AG08395 (cell line): ENCODE measurements around the gene PHRF1.
"Not testable (repeated sequence)": the region's sequence is repeated elsewhere in the genome, so short reads cannot be mapped to it uniquely, and the experiment has no call there.

Experiments
- DNase-seq: peaks from one replicate; pipeline ENCODE4 v3.0.0; 2012; ENCODE audit warnings: mixed read lengths, low spot score

The PHRF1 gene

DNA sequence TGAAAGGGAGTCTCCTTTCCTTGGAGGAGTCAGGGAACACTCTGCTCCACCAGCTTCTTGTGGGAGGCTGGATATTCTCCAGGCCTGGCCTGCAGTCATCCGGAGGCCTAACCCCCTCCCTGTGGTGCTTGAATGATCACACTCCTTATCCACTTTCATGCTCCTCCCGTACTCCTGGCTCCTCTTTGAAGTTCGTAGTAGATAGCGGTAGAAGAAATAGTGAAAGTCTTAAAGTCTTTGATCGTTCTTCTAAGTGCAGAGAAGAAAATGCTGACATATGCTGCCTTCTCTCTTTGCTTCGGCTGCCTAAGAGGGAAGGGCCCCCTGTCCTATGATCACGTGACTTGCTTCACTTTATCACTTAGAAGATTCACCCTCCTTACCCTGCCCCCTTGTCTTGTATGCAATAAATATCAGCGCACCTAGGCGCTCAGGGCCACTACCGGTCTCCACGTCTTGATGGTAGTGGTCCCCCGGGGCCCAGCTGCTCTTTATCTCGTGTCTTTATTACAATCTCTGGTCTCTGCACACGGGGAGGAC, 2.2 kb upstream of the PHRF1 start:
- not testable (repeated sequence) for DNase-seq

DNA sequence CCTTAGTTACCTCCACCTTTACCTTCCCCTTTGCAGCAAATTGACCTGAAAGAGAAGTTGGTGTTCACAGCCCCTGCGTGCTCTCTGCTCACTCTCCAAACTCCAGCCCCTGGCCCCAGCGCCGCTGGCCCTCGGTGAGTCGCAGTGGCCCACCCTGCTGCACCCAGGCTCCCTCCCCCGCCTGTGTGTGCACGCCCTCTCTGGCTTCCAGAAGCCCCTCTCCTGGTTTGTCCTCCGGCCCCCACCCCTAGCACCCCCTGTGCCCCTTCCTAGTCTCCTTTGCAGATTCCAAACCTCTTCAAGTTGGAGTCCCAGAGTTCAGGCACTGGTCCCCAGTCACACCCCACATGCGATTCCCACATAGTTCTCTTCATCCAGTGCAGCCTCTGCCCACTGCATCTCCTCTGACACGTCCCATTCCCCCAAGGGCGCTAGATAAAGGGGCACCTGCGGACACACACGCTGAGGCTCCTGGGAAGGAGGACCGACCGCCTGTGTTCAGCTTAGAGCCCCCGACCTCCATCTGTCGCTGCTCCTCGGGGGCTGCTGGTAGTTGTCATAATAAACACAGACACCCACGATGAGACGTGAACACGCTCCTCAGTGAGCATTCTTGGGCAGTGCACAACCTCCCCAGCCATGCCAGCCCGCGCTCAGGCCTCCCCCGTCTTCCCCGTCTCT, 1.5 kb upstream of the PHRF1 start:
- no peak for DNase-seq

DNA sequence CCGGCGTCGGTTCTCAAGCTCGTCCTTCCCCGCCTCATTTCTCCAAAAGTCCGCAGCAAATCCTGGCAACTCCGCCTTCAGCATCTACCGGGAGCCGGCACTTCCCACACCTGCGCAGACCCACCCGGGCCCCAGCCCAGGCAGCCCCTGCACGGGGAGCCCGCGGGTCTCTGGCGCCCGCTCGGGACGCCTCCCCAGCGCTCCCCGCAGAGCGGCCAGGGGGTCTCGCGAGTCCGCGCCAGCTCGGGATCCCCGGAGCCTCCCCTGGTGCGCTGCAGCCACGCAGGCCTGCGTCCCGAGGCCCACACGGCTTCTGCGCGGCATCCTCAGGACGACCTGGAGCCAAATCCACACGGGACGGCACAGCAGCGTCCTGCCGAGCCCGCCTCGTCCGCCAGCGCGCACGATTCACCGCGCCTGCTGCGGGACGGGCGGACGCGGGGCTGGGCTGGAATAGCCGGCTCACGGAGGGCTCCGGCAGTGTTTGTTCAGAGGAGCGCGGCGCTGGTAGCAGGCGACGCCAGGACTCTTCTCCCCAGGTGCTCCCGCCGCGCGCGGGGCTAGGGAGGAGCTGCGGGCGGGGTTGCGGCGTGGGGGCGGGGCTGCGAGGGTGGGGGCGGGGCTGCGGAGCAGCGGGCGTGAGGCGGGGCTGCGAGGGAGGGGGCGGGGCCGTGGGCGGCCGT, 816 bp upstream of the PHRF1 start:
- DNase-seq = peak; percentile 43

DNA sequence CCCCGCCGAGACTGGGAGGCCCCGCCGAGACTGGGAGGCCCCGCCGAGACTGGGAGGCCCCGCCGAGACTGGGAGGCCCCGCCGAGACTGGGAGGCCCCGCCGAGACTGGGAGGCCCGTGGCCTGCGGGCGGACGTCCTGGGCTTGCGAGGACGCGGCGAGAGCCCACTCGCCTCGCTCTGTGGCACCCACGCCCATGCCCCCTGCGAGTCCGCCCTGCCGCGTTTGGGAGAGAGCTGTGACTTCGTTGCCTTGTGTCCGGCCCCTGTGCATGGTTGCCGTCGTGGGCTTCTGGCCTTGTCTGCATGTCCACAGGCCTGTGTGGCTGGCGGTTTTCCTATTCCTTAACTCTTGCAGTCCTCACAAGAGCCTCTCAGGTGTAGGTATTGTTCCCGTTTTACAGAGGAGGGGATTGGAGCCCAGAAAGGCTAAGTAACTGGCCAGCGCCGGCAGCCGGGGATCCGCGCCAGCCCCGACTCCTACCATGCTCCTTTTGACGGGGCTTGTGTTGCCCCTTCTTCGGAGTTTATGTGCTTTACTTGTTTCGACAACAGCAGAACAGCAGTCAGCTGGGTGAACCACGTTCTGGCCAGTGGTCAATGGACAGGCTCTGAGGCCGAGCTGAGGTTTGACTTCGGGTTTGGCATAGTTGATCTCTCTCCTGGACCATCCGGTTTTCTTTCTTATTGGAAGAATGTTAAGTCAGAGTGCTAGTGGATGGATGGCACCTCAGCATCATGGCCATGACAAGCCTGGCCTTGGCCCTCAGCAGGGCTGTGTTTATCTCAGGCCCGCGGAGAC, 741 bp downstream of the PHRF1 start:
- DNase-seq = no peak

DNA sequence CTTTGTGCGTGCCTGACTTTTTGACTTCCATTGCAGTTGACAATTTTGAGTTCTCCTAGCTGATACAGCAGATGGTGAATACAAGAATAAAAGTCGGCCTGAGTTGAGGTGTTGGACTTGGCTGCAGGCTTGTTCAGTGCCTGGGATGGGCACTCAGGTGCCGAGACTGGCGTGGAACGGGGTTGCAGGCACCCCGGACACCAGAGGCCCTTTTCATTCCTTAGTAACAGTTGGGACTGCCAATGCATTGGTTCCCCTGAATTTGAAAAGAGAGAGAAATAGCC, 1.3 kb downstream of the PHRF1 start:
- DNase-seq = no peak

DNA sequence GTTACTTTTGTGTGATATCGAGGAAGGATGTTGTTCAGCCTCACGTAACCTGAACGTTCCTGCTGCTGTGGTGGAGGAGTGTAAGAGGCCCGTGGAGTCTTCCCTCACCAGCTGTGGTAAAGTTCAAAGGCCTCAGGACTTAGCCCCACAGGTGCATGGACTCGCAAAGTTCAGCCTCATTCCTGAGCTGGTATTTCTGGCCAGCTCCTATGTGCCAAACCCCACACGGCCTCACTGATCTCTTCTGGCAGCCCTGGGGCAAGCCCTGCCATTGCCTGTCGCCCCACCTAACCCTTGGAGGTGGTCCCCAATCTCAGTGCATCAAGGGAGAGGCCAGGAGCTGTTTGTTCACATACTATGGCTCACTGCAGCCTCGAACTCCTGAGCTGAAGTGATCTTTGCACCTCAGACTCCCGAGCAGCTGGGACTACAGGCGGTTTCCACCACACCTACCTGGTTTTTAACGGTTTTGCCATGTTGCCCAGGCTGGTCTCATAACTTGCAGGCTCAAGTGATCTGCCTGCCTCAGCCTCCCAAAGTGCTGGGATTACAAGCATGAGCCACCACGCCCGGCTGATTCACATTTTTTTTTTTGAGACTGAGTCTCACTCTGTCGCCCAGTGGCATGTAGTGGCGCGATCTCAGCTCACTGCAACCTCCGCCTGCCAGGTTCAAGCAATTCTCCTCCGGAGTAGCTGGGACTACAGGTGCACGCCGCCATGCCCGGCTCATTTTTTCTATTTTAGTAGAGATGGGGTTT, 2.2 kb downstream of the PHRF1 start:
- DNase-seq = no peak

DNA sequence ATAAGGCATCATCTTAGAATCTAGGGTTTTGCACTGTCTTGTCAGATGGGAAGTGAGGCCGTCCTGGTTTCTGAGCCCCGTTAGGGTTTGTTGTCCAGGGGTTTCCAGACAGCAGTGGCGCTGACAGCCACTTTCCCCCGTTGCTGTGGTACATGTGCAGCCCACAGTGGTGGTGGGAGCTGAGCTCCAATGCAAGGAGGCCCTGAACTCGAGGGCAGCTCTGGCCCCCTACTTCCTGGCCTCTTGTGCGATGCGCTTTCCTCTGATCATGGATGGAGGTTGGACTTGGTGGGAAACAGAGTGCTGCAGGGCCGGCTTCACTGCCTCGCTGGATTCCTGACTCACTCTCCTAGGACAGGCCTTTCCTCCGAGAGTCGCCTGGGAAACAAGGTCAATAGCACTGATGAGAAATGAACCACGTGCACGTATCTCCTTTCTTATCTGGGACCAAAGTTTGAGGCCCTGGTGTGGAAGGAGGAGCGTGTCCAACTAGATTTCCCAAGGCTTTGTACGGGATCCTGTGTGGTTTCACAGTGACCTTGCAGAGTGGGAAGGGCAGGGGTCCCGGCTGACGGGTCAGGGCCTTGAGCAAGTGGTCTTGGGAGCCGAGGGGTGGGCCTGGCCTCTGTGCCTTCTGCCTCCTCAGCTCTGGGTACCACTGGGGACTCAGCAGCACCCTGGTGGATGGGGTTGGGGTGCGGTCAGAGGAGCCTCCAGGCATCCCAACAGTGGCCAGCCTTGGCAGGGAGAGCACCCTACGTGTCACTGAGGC, 3.7 kb downstream of the PHRF1 start:
- no peak for DNase-seq

DNA sequence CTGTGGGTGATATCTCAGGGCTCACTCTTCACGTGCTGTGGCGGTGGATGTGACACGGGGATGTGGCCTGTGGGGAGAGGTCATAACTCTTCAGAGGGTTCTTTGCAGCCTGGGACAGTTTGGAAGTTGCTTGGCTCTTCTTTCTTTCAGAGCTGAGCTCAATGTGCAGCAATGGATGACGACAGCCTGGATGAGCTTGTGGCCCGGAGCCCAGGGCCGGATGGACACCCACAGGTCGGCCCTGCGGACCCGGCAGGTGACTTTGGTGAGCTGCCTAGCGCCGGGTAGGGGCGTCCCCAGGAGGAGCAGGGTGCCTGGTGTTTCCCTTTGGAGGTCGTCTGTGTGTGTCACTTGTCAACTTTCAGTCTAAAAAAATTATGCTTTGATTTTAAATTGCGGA, 5.1 kb downstream of the PHRF1 start:
- no peak for DNase-seq

DNA sequence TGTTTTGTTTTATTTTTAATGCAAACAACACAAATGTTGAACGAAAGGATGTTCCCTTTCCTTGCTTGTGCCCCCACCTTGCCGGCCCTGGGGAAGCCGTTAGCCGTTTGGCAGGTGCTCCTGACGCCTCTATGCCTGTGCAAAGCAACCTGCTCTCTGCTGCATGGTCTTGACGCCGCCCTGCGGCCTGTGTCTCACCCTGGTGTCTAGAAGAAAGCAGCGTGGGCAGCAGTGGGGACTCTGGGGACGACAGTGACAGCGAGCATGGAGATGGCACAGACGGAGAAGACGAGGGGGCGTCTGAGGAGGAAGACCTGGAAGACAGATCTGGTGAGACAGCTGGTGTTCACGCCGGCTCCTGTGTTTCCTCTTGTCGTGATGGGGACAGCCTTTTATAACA, 5.5 kb downstream of the PHRF1 start:
- DNase-seq = no peak

DNA sequence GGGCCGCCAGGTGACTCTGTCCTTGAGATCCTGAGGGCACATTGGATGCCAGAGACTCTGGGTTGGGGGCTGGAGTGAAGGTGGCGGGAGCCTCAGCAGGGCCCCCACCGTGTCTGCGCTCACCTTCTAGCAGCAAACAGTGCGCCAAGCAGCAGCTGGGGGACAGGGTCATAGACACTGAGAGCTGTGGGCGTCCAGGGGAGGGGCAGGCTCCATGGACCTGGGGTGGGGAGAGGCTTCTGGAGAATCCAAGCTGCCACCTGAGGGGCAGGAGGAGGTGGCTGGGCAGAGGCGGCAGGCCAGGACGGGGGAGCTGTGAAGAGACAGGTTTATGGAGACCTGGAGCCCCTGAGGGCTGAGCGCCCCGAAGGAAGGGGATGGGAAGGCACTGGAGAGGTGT, 8.0 kb downstream of the PHRF1 start:
- DNase-seq = no peak

DNA sequence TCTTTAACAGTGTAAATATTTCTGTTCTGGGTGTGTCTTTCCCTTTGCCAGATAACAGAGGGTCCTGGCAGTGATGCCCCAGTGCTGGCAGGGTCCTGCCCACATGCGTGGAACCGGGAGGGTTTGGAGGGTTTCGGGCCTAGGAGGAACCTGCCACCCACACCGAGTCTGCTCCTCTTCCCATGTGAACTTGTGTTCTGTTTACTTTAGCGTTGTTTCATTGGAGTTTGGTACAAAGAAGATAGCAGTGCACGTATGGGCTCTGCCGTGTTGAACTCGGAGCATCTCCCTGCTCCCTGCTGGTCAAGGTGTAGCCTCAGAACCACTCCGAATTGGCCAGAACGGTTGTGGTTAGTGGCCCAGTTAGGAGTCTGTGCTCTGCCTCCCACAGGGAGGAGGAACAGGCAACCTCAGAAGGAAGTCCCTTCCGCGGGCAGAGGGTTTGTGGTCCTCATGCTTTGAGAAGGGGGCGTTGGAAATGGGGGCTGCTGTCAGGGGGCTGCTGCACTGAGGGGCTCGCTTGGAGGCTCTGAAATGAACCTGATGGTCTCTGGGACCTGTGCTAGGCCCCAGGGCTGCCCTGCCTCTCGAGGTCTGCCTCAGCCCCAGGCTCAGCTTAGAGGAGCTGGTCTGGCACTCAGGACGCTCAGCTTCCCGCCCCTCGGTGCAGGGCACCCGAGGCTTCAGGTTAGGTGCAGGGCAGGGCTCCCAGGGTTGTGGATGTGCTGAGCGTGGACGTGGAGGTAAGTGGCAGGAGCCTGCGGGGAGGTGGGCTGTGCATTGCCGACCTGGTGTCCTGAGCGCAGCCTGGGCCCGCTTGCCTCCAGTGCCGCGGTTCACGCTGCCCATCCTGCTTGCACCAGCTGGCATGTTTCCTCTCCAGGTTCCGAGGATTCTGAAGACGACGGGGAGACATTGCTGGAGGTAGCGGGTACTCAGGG, 10.4 kb downstream of the PHRF1 start:
- DNase-seq = no peak

DNA sequence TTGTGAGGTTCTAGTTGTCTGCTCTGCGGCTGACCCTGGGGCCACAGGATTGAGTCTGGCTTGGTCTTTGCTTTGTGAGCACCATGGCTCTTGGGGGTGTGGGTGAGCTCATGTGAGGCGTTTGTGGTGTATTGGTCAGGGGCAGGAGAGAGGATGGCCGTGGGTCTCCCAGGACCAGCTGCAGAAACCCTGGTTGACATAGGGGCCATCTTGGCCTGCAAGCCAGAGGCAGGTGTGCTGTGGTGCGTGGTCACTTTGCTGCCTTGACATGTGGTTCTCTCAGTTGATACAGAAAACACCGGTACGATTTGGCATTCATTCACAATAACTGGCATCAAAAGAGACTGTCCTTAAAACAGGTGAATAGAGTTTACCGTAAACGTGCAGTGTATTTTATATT, 11.3 kb downstream of the PHRF1 start:
- DNase-seq = no peak

DNA sequence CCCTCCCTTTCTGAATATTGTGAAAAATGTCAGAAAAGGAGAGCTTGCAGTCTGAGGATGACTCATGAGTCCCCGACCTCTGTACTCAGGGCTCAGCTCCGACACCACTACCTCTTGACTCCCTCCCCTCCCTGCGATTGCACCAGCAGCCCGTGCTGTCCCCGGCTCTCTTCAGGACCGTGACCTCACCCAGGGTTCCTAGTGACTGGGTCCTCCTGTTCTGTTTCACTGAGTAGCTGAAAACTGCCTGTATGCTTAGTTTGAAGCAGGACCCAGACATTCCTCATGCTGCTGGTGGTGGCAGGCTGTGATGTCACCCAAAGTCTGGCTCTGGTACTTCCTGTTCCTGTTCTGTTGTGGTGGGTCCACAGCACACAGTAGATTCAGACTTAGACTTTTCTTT, 11.7 kb downstream of the PHRF1 start:
- no peak for DNase-seq

DNA sequence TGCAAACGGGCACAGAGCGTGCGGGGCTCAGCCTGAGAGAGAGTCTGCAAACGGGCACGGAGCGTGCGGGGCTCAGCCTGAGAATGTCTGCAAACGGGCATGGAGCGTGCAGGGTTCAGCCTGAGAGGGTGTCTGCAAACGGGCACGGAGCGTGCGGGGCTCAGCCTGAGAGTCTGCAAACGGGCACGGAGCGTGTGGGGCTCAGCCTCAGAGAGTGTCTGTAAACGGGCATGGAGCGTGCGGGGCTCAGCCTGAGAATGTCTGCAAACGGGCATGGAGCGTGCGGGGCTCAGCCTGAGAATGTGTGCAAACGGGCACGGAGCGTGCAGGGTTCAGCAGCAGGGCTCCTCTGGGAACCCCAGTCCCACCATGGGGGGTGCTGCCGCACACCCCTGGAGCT, 13.5 kb downstream of the PHRF1 start:
- no peak for DNase-seq

DNA sequence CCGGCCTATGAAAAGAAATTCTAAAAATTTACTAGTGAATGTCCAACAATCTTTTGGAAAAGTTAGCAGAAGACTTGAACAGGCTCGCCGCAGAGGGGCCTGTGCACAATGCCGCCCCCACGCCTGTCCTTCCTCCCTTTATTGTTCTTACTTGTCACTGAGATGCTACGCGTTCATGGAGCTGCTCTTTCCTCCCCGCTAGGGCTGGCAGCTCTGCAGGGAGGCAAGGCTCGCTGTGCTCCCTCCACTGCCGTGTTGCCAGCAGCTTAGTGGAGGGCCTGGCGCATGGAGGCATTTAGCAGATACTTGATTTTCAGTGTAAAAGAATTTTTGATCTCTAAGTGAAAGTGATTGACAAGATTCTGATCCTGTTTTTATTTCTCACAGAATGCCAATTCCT, 14.7 kb downstream of the PHRF1 start:
- DNase-seq = no peak

DNA sequence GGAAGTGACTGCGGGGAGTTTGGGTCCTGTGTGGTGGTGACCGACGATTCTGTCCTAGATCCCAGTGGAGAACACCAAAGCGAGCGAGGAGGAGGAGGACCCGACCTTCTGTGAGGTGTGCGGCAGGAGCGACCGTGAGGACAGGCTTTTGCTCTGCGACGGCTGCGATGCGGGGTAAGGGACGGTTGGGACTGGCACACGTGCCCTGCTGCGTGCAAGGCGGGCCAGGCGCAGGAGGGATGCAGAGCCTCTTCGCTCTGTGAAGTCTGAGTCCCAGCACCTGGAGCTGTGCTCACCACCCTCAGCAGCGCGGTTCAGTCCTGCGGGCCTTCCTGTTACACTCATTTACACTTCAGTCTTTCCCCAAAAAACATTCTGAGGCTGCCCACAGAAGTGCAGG, 16.2 kb downstream of the PHRF1 start:
- DNase-seq = no peak

DNA sequence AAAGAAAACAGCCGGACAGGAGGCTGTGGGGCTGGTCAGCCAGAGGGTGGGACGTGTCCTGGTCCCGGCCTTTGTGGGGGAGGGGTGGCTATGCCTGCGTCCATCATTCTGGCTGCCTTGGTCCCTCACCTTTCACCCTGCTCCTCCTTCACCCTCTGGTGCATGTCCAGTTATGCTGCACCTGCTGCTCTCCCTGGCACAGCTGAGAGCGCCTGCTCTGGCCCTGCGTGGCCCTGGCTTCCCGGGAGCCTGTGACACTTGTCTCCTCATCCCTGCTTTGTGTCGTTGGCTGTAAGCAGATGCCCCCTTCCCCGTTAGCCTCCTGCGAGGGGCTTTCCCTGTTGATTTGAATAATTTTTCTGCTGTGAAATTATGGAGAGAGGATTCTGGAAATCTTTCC, 16.6 kb downstream of the PHRF1 start:
- DNase-seq = no peak

DNA sequence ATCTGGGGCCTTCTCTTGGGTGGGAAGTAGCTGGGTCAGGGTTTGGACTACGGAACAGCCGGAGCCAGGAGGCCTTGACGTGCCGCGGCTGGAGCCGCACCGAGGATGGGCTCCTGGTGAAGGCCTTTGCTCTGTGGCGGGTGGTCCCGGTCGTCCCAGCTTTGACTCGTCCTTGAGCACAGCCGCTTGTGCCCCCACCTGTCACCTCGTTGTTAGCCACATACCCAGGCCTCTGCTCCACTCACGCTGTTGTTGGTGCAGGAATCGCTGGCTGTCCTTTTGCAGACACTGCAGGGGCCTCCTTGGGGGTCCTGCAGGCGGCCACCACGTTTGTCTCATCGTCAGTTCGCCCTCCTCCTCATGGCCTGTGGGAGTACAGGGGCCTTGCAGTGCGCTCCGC, 17.1 kb downstream of the PHRF1 start:
- DNase-seq = no peak

DNA sequence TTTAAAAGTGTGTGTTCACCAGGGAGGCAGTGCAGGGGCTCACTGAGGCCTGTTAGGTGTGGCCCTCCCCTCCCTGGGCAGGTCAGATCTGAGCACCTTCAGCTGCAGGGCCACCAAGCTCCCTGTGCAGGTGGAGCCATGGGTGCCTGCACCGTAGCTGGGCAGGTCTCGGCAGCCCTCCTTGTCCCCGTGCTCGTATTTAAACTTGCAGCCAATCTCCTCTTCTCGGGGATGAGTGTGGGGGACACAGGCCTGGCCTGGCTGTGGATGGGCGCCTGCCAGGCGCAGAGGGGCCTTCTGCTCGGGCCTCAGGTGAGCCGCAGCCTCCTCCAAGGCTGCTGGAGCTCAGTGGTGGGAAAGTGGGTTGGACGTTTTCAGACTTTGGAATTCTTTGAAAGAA, 19.1 kb downstream of the PHRF1 start:
- no peak for DNase-seq

DNA sequence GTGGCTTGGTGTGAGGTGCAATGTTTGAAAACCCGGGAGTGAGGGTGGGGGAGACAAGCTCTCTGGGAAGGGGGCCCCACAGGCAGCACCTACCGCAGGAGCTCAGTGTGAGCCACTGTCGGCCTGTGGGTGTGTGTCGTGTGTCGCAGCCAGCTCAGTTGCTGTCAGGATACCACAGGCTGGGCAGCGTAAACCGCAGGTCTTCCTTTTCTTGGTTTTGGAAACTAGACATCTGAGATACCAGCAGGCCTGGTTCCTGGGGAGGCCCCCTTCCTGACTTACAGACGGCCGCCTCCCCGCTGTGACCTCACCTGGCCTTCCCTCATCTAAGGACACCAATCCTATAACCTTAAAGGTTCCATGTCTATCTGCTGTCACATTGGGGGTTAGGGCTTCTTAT, 20.1 kb downstream of the PHRF1 start:
- DNase-seq = no peak
